PC-9 (cell line): ENCODE results near the gene TSPEAR.

Experiments
- EZH2 ChIP-seq: fragments of 200-600 bp; sonication (generic); IDR thresholded peaks from 2 replicates; pipeline ENCODE4 v1.8.0; 2017; ENCODE audit warnings: antibody characterized with exemption, low read depth
- TF ChIP-seq, protein P1 (sequence below): fragments of 200-600 bp; sonication (generic); conservative IDR thresholded peaks from 2 replicates; pipeline ENCODE4 v1.6.1; 2017; ENCODE audit warnings: mixed run types, antibody characterized with exemption, mild to moderate bottlenecking, moderate library complexity

DNA sequence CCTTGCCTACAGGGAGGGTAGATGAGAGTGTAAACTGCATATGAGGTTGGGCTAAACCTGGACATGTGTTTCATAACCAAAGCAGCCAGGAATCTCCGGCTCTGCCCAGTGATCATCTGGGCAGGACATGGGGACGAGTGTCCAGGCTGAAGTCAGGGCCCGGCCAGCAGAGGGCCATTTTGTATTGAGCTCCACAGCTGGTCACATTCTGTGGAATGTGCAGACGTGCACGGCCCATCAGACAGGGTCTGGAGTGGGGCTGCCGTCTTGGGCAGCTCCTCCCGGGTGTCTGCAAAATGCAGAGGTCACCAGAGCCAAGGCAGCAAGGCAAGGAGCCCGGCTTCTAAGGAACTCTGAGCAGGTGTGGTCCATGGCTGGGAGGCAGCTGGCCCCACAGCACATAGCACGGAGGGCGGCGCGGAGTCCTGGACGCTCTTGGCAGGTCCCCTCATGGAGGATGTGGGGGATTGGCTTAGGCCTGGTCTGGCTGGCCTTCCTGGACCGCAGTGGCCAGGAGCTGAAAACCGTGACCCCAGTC lies 249.8 kb downstream of the TSPEAR start:
- TF ChIP-seq, protein P1, sequence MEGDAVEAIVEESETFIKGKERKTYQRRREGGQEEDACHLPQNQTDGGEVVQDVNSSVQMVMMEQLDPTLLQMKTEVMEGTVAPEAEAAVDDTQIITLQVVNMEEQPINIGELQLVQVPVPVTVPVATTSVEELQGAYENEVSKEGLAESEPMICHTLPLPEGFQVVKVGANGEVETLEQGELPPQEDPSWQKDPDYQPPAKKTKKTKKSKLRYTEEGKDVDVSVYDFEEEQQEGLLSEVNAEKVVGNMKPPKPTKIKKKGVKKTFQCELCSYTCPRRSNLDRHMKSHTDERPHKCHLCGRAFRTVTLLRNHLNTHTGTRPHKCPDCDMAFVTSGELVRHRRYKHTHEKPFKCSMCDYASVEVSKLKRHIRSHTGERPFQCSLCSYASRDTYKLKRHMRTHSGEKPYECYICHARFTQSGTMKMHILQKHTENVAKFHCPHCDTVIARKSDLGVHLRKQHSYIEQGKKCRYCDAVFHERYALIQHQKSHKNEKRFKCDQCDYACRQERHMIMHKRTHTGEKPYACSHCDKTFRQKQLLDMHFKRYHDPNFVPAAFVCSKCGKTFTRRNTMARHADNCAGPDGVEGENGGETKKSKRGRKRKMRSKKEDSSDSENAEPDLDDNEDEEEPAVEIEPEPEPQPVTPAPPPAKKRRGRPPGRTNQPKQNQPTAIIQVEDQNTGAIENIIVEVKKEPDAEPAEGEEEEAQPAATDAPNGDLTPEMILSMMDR = 0 out of 2 replicates have a peak, but pooled peaks have one; percentile 17
- no peak for TF ChIP-seq EZH2
